ENCODE measurements around the gene IQGAP1. TPM values are rescaled to one million over a fixed set of nuclear protein-coding genes. Genes with fewer than 3 reads are reported as not detected.

The IQGAP1 gene
- total RNA-seq, 4 donors from 2014 or later = 220 to 320 (median 295) TPM

DNA sequence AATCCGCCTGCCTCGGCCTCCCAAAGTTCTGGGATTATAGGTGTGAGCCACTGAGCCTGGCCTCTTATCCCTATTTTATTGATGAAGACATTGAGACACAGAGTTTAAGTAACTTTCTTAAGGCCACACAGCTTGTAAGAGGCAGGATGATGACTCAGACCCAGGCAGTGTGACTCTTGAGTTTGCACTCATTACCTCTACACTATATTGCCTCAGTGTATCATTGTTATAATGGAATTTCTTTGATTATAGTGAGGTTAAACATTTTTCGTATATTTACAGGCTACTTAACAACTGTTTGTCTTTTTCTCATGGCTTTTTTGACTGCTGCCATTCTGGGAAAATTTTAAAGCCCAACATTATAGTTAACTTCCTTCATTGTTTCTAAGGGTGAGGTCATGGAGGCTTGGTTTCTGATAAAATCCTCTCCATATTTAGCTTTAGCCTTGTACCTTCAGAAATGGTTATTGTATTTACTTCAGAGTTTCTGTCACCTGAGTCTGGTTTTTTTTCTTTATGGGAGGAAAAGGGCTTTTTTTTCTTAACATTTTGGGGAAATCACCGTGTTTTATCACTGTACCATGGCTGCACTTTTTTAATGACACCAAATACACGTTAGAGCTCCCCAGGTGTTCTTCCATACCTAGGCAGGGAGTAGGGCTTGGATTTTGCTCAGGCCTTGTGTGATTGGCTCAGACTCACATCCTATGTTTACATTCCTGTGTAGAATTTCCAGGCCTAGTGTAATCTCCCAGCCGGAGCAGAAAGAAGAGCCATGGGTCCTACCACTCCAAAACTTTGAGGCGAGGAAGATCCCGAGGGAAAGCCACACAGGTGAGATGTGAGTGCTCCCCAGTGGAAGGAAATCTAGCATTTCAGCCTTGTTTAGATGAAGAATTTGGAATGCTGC, 29.7 kb upstream of the IQGAP1 start:
- no peak for ATAC-seq (ENCODE audit: low FRiP score)
- TF ChIP-seq, protein P1, sequence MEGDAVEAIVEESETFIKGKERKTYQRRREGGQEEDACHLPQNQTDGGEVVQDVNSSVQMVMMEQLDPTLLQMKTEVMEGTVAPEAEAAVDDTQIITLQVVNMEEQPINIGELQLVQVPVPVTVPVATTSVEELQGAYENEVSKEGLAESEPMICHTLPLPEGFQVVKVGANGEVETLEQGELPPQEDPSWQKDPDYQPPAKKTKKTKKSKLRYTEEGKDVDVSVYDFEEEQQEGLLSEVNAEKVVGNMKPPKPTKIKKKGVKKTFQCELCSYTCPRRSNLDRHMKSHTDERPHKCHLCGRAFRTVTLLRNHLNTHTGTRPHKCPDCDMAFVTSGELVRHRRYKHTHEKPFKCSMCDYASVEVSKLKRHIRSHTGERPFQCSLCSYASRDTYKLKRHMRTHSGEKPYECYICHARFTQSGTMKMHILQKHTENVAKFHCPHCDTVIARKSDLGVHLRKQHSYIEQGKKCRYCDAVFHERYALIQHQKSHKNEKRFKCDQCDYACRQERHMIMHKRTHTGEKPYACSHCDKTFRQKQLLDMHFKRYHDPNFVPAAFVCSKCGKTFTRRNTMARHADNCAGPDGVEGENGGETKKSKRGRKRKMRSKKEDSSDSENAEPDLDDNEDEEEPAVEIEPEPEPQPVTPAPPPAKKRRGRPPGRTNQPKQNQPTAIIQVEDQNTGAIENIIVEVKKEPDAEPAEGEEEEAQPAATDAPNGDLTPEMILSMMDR (IDR thresholded peaks at IDR 0.05) = no peak
- no peak for DNase-seq (ENCODE audit: low spot score)

DNA sequence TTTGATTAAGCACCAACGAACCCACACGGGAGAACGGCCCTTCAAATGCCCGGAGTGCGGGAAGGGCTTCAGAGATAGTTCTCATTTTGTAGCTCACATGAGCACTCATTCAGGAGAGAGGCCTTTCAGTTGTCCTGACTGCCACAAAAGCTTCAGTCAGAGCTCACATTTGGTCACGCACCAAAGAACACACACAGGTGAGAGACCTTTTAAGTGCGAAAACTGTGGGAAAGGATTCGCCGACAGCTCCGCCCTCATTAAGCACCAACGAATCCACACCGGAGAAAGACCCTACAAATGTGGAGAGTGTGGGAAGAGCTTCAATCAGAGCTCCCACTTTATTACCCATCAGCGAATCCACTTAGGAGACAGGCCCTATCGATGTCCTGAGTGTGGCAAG, 27.3 kb upstream of the IQGAP1 start:
- TF ChIP-seq, protein P1 (IDR thresholded peaks at IDR 0.05) = no peak
- no peak for ATAC-seq (ENCODE audit: low FRiP score)
- no peak for DNase-seq (ENCODE audit: low spot score)

DNA sequence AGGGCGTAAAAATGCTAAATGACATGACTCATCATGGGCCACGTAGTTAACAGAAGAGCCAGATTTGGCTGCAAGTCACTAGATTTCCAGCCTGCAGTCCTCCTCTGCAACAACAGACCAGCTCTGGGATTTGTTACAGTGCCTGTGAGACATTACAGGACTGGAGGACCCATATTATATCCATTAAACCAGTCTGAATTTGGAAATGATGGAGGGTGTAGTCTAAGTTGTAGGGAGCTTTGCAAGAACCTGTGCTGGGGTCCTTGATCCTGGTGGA, 25.2 kb upstream of the IQGAP1 start:
- DNase-seq (ENCODE audit: low spot score) (no peak), ATAC-seq (ENCODE audit: low FRiP score) (peak; percentile 74)
- TF ChIP-seq, protein P1 (IDR thresholded peaks at IDR 0.05) = no peak

DNA sequence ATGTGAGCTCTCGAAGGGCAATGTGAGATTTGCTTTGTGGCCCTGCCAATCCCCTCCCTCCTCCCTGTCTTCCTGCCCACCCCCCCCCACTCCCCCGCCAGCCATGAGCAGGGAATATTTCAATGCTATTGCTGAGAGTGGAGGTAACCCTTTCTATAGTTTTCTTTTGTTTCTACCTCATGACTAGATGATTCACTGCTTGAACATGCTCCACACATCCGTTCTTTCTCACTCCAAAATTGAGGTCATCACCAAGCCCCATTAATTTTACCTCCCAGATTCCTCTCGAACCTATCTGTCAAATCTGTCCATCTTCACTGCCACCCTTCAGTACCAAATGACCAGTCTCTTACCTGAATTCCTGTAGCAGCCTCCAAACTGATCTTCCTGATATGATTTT, 23.8 kb upstream of the IQGAP1 start:
- peak; percentile 48 for ATAC-seq (ENCODE audit: low FRiP score)
- DNase-seq (ENCODE audit: low spot score) = no peak
- TF ChIP-seq, protein P1 (IDR thresholded peaks at IDR 0.05) = no peak

DNA sequence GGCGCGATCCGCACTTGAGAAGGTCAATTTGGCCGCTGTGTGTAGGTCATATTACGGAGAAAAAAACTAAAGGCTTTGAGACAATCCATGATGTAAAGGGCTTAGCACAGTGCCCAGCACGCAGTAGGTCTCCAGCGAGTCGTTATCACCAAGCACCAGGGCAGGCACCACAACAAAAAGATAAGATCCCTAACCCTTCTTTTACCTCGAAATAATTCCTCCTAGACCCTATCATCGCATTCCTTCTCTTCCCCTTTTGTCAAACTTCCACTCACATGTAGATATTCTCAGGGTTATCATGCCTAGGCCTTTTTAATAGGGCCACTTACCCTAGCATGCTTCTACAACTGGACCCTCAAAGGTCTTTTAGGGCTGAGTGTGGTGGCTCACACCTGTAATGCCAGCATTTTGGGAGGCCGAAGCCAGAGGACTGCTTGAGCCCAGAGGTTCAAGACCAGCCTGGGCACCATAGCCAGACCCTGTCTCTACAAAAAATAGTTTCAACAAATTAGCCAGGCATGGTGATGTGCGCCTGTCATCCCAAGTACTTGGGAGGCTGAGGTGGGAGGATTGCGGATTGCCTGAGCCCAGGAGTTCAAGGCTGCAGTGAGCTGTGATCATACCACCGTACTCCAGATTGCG, 22.5 kb upstream of the IQGAP1 start:
- DNase-seq (ENCODE audit: low spot score) (no peak), ATAC-seq (ENCODE audit: low FRiP score) (no peak)
- TF ChIP-seq, protein P1 (IDR thresholded peaks at IDR 0.05) = no peak

DNA sequence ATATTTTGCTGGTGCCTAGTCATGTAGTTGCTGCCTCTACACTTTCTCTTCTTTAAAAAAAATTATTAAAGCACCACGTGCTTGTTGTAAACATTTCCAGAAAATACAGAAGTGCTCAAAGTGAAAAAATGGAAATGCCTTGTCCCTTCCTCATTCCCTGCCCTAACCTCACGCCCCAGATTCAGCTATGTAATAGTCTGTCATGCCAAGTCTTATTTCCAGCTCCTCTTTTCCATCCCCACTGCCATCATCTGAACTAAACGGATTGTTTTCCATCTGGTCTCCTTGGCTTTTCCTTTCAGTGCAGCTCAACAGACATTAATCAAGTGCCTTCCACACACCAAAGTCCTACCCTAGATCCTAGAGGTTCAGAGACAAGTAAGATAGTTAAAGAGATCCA, 20.5 kb upstream of the IQGAP1 start:
- TF ChIP-seq, protein P1 (IDR thresholded peaks at IDR 0.05) = no peak
- ATAC-seq (ENCODE audit: low FRiP score) (peak; percentile 42), DNase-seq (ENCODE audit: low spot score) (no peak)

DNA sequence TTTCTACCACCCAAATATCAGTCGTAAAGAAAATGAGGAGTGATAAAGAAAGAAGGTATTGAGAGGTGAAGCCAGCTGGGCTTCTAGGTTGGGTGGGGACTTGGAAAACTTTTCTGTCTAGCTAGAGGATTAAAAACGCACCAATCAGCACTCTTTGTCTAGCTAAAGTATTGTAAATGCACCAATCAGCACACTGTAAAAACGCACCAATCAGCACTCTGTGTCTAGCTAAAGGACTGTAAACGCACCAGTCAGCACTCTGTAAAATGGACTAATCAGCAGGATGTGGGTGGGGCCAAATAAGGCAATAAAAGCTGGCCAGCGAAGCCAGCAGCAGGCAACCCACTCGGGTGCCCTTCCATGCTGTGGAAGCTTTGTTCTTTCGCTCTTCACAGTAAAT, 13.0 kb upstream of the IQGAP1 start:
- ATAC-seq (ENCODE audit: low FRiP score) = no peak

More for the DNA sequence above, 13.0 kb upstream of the IQGAP1 start:
- TF ChIP-seq, protein P1 (IDR thresholded peaks at IDR 0.05) = no peak
- DNase-seq (ENCODE audit: low spot score) = no peak

Data from omental fat pad (tissue), 4 donors.